22Rv1 (cell line): ENCODE measurements around the gene RRM2.

Source experiments
- H3K27ac ChIP-seq: fragments of 450-650 bp; 2 replicates; pipeline ENCODE4 v1.5.1; 2017
- ZFX ChIP-seq: fragments of 450-650 bp; IDR thresholded peaks from 2 replicates; pipeline ENCODE4 v1.6.1; 2017; ENCODE audit warnings: antibody characterized with exemption, borderline replicate concordance
- TF ChIP-seq, protein P1 (sequence below): fragments of 450-650 bp; IDR thresholded peaks from 2 replicates; pipeline ENCODE4 v1.5.1; 2017; ENCODE audit warnings: mild to moderate bottlenecking

RRM2 gene

DNA sequence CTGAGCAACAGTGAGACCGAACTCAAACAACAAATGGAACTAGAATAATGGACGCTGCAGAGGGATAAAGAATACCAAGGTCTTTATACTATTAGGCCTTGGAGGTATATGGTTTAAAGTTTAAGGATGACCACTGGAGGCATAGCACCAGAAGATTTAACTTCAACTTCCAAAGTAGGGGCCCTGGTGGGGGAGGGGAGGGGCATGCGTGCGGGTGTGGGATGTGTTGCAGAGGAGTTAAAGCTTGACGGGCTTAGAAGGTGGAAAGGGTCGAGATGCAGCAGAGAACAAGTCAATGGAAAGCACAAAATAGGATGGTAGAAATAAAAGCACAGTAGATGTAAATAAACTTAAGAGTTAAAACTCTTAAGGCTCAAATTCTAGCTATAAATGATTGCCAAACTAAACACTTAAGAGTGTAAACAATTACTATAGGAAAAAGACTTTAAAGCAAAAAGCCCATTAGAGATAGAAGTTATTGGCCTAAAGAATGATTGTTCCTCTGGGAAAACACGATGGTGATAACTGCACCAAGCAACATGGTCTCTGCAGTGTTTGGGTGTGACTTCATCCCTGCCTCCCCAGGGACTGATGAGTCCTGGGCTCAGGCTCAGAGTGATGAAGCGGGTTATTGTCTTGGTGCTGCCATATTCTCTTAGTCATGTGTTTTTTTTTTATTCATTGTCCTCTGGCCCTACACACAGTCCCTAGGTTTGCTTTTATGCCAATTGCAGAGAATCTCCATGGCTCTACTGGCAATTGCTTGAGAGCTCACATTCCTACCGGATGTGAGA, 13.0 kb downstream of the RRM2 start:
- peak overlapping the region; percentile 38; the same call in 1 of the 2 replicates for H3K27ac ChIP-seq
- TF ChIP-seq ZFX = no peak
- TF ChIP-seq, protein P1, sequence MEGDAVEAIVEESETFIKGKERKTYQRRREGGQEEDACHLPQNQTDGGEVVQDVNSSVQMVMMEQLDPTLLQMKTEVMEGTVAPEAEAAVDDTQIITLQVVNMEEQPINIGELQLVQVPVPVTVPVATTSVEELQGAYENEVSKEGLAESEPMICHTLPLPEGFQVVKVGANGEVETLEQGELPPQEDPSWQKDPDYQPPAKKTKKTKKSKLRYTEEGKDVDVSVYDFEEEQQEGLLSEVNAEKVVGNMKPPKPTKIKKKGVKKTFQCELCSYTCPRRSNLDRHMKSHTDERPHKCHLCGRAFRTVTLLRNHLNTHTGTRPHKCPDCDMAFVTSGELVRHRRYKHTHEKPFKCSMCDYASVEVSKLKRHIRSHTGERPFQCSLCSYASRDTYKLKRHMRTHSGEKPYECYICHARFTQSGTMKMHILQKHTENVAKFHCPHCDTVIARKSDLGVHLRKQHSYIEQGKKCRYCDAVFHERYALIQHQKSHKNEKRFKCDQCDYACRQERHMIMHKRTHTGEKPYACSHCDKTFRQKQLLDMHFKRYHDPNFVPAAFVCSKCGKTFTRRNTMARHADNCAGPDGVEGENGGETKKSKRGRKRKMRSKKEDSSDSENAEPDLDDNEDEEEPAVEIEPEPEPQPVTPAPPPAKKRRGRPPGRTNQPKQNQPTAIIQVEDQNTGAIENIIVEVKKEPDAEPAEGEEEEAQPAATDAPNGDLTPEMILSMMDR = no peak

DNA sequence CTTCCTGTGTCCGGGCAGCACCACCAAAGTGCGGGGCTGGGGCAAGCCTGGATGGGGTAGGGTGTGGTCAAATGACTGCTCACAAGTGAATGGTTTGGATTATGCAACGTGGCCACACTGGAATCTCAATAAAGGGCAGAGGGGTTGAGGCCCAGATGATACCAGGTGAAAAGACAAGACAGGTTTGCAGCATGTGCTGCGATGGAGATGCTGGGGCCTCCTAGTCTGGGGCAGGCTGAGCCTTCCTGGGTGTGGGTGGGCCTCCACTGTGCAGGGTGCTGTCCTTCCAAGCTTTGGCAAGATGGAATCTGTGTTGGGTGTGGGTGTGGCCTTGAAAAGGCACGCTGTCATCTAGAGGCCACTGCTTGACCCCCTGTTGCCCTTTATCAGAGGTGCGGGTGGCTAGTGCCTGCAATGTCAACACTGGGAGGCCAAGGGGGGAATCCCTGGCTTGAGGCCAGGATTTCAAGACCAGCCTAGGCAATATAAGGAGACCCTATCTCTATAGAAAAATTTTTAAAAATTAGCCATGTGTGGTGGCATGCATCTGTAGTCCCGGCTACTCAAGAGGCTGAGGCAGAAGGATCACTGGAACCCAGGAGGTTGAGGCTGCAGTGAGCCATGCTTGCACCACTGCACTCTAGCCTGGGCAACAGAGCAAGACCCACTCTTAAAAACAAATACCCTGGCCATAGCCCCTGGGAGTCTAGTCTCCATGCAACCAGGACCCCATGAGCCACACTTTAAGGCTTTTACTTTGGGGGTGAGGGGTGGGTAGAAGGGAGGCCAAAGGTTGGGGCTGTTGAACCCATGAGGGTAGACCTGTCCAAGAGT, 13.8 kb downstream of the RRM2 start:
- H3K27ac ChIP-seq = peak overlapping the region; percentile 38
- TF ChIP-seq, protein P1 = no peak
- no peak for TF ChIP-seq ZFX

DNA sequence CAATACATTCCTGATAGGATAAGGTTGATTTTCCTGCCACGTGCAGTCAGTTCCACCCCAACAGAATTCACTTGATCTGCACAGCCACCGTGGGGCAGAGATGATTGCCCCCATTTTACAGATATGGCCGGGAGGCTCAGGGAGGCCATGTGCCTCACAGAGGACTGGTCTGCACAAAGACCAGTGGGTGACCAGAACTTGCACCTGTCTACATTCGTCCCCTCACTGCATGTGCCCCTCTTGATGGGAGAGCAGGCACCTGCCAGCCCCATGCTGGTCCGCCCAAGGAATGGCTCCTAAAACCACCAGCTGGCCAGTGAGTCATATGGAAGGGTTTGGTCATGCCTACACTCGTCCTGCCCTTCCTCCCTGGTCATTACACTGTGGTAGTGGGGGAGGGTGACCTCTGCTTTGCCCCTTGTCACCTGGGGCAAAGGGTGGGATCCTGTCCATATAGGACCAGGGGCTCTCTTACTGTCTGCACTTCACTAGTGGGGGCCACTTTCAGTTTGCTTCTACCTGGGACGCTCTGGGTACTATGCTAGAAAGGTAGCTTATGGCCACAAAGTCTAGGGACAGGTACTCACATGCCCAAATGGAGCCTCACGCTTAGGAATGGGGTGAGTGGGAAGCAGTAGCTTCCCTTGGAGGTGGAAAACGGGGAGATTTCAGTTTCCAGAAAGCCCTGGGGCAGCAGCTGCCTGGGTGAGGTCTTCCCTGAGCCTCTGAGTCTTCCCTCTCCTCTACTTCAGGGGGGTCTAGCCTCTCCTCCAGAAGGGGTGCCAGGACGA, 14.7 kb downstream of the RRM2 start:
- TF ChIP-seq, protein P1 = no peak
- no peak for TF ChIP-seq ZFX

DNA sequence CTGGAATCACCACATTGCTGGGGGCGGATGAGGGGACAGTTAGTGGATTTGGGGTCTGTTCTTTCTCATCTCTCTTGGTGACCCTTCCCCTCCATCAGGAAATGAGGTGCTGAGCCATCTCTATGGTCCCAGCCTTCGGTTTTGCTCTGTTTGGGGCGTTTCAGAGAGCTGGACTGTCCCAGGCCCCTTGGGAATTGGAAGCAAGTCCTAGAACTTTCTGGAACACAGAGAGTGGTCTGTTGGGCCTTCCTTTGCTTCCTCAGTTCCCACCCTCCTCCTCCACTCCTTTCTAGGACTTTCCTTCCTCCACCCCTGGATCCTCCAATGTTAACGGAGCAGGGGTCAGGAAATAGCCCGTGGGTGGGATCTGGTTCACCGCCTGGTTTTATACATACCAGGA, 17.0 kb downstream of the RRM2 start:
- H3K27ac ChIP-seq = peak overlapping the region; percentile 22; the same call in 1 of the 2 replicates
- TF ChIP-seq, protein P1 = no peak
- TF ChIP-seq ZFX = no peak

More for the DNA sequence above, 14.7 kb downstream of the RRM2 start:
- H3K27ac ChIP-seq = peak overlapping the region; percentile 38

DNA sequence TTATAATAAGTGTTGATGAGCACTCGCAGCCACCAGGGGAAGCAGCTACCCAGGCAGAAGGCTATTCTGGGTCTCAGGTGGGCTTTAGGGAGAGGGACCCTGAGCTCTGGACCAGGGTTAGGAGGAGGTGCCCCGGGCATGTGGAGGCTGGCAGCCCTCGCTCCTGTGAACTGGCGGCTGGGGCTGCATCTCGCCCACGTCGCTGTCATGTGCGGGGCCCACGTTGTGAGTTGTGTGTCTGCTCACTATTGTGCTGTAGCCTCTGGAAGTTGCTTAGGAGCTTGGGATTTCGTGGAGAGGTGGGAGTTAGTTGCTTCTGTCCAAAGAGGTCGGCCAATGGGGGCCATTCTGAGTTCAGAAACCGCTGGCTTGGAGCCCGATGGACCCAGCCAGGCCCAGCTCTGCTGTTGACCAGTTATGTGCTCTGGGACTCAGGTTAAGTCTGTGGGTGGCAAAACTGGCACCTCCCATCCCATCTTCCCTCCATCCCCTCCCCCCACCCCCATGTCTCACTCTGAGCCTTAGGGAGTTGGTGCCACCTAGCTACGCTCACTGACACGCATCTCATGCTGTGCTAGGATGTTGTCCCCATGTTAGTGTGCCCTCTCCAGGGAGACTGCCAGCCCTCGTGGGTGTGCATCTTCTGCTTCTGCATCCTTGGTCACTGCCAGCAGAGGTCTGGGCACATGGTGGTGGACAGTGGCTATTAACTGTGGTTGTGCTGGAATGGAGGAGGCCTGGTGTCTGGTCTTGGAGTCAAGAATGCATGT, 18.5 kb downstream of the RRM2 start:
- TF ChIP-seq ZFX = no peak
- TF ChIP-seq, protein P1 = no peak
- H3K27ac ChIP-seq = no peak overlapping the region
